ENCODE data around the gene LTO1. TPM values are rescaled to one million over a fixed set of nuclear protein-coding genes. Genes with fewer than 3 reads are reported as not detected.
A peak's percentile ranks its signal among the peaks of the same experiment; 100 is the strongest.

LTO1 gene
- total RNA-seq, 2 donors from 2014 or later = 13.0 to 26.7 TPM

- Histone ChIP-seq H3K27ac (no peak overlapping the region), H3K36me3 (replicated peaks in 1 of 2; ENCODE audit: insufficient read depth in 1 of 2, low read depth in 2 of 2) (no peaks in the 10 kb centered on the region), H3K27me3 (no peaks in the 10 kb centered on the region), H3K4me3 (no peak overlapping the region), H3K9me3 (no peaks in the 10 kb centered on the region), H3K4me1 (peaks cover 14% of the 10 kb centered on the region)
- TF ChIP-seq POLR2A (IDR thresholded peaks at IDR 0.05) (no peak), CTCF (IDR thresholded peaks at IDR 0.05) (no peak)
- intact Hi-C loops (cut with DNase I) = no loop called here
- ATAC-seq (no peak), DNase-seq (no peak)
- WGBS, 2 donors = 74 to 80% methylated on average over 14 to 17 of the region's 18 CpGs
Measured at GRCh38 chr11:69658626-69659450, 16.3 kb downstream of the LTO1 start.

- Histone ChIP-seq H3K27ac (no peak overlapping the region), H3K36me3 (replicated peaks in 1 of 2; ENCODE audit: insufficient read depth in 1 of 2, low read depth in 2 of 2) (no peaks in the 10 kb centered on the region), H3K9me3 (no peaks in the 10 kb centered on the region), H3K4me1 (peaks cover 14% of the 10 kb centered on the region), H3K27me3 (no peaks in the 10 kb centered on the region), H3K4me3 (no peak overlapping the region)
- ATAC-seq = no peak
- 59 to 100% methylated on average over 1 to 27 of the region's 27 CpGs for WGBS, 2 donors
- TF ChIP-seq CTCF (IDR thresholded peaks at IDR 0.05) = no peak
- TF ChIP-seq POLR2A (IDR thresholded peaks at IDR 0.05) = no peak
- intact Hi-C loops (cut with DNase I) = no loop called here
- DNase-seq = peak in 1 of 4 donors; percentile 5
Measured at GRCh38 chr11:69657911-69658625, 17.1 kb downstream of the LTO1 start.

- ATAC-seq = no peak
- H3K4me3 ChIP-seq = no peak overlapping the region
- no peak for TF ChIP-seq CTCF (IDR thresholded peaks at IDR 0.05)
- no peak for TF ChIP-seq POLR2A (IDR thresholded peaks at IDR 0.05)
- intact Hi-C loops (cut with DNase I) = no loop called here
- H3K9me3 ChIP-seq = no peaks in the 10 kb centered on the region
- H3K4me1 ChIP-seq = peaks cover 14% of the 10 kb centered on the region
- H3K27me3 ChIP-seq = no peaks in the 10 kb centered on the region
- H3K36me3 ChIP-seq (replicated peaks in 1 of 2; ENCODE audit: insufficient read depth in 1 of 2, low read depth in 2 of 2) = no peaks in the 10 kb centered on the region
- WGBS, 2 donors = 63 to 73% methylated on average over 7 to 14 of the region's 14 CpGs
- DNase-seq = no peak
- H3K27ac ChIP-seq = no peak overlapping the region
Measured at GRCh38 chr11:69657456-69657910, 17.7 kb downstream of the LTO1 start.

- Histone ChIP-seq H3K27ac (no peak overlapping the region), H3K9me3 (no peaks in the 10 kb centered on the region), H3K36me3 (replicated peaks in 1 of 2; ENCODE audit: insufficient read depth in 1 of 2, low read depth in 2 of 2) (peaks cover 0 to under 1% of the 10 kb centered on the region in 2 donors), H3K27me3 (no peaks in the 10 kb centered on the region), H3K4me3 (no peak overlapping the region), H3K4me1 (peaks cover 14% of the 10 kb centered on the region)
- 73 to 77% methylated on average over 20 of the region's 20 CpGs for WGBS, 2 donors
- ATAC-seq (no peak), DNase-seq (peak in 1 of 4 donors; percentile 4)
- intact Hi-C loops (cut with DNase I) = no loop called here
- TF ChIP-seq CTCF (IDR thresholded peaks at IDR 0.05) (no peak), POLR2A (IDR thresholded peaks at IDR 0.05) (no peak)
Measured at GRCh38 chr11:69656536-69657455, 18.4 kb downstream of the LTO1 start.

Data from body of pancreas (tissue), 4 donors.